Osteoblast (primary cell): ENCODE measurements around the gene NRCAM. TPM values are rescaled to one million over a fixed set of nuclear protein-coding genes. Genes with fewer than 3 reads are reported as not detected.

Experiments
- DNase-seq: peaks from one replicate; pipeline ENCODE4 v3.0.0; 2011; ENCODE audit warnings: low spot score, mixed read lengths; ENCODE audit not compliant: insufficient read length; ENCODE audit errors: missing footprints
- H2AFZ ChIP-seq: 2 replicates; pipeline ENCODE4 v1.6.0; 2011; ENCODE audit warnings: mild to moderate bottlenecking, low read length
- H3K27ac ChIP-seq: 2 replicates; pipeline ENCODE4 v1.5.1; 2011; ENCODE audit warnings: mild to moderate bottlenecking, low read depth, low read length, moderate library complexity
- H3K27me3 ChIP-seq: 2 replicates; pipeline ENCODE4 v1.6.0; 2012; ENCODE audit warnings: mild to moderate bottlenecking, control low read depth, inconsistent platforms, low read length, moderate library complexity; ENCODE audit not compliant: insufficient read depth
- H3K36me3 ChIP-seq: 2 replicates; pipeline ENCODE4 v1.5.1; 2011; ENCODE audit warnings: mild to moderate bottlenecking, low read length, control low read depth, moderate library complexity; ENCODE audit not compliant: insufficient read depth
- H3K4me1 ChIP-seq: 2 replicates; pipeline ENCODE4 v1.5.1; 2011; ENCODE audit warnings: mild to moderate bottlenecking, low read length, control low read depth, moderate library complexity; ENCODE audit not compliant: insufficient read depth
- H3K4me2 ChIP-seq: 2 replicates; pipeline ENCODE4 v1.6.0; 2011; ENCODE audit warnings: mild to moderate bottlenecking, low read length; ENCODE audit not compliant: insufficient read depth
- H3K4me3 ChIP-seq: fragments of 200-600 bp; sonication (generic); 3 replicates; pipeline ENCODE4 v1.5.1; 2012; ENCODE audit warnings: mild to moderate bottlenecking, low read length, inconsistent platforms; ENCODE audit not compliant: insufficient read depth
- H3K79me2 ChIP-seq: 2 replicates; pipeline ENCODE4 v1.6.0; 2012; ENCODE audit warnings: mild to moderate bottlenecking, low read length, control low read depth, inconsistent platforms; ENCODE audit not compliant: insufficient read depth
- H3K9me3 ChIP-seq: 2 replicates; pipeline ENCODE4 v1.5.1; 2011; ENCODE audit warnings: low read depth, low read length, control low read depth
- H4K20me1 ChIP-seq: 2 replicates; pipeline ENCODE4 v1.6.0; 2012; ENCODE audit warnings: mild to moderate bottlenecking, low read length, control low read depth; ENCODE audit not compliant: insufficient read depth
- CTCF ChIP-seq: IDR thresholded peaks from 2 replicates; pipeline ENCODE4 v1.5.1; 2011; ENCODE audit warnings: mild to moderate bottlenecking, low read depth, low read length, moderate library complexity; ENCODE audit errors: extremely low read depth
- total RNA-seq: library from RNA; depleted of rRNA; stranded (reverse); fragments of >200 nt; gene quantifications from 2 replicates; pipeline ENCODE4 v1.2.3, GENCODE V29; 2012

Gene NRCAM
- total RNA-seq, 1 donor = 2.2 TPM

GRCh38 chr7:108132551-108133265, 323.5 kb downstream of the NRCAM start:
- Histone ChIP-seq H4K20me1 (no peaks in the 10 kb centered on the region), H3K4me1 (no peaks in the 10 kb centered on the region), H3K27me3 (no peaks in the 10 kb centered on the region), H3K4me3 (no peak overlapping the region), H3K79me2 (no peaks in the 10 kb centered on the region), H2AFZ (no peak overlapping the region), H3K27ac (no peak overlapping the region), H3K36me3 (no peaks in the 10 kb centered on the region), H3K4me2 (no peak overlapping the region), H3K9me3 (no peaks in the 10 kb centered on the region)
- no peak for DNase-seq
- TF ChIP-seq CTCF = no peak

DNA sequence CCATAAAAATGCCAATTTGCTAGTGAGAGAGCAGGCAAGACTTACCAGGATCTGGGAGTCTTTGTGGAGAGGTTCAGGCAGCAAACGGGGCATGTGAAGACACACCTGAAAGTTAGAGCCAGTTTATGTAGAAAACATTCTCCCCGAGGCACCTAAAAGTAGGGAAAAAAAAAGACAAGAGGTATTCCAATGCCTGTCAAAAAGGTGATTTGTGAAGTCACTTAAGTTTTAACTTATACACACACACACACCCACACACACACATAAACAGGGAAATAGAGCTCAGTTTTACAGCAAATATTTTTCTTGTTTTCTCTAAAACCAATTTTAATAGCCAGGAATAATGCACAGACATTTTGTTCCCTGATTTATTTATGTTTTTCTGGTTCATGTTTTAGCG, 326.0 kb downstream of the NRCAM start, which contains the start of gene LAMB4:
TSS of gene LAMB4 (minus strand) at position 101 of the 400 bp plus-strand sequence. CDS start 7,197 bp downstream, outside the sequence.
- Histone ChIP-seq H3K79me2 (no peaks in the 10 kb centered on the region), H3K27me3 (no peaks in the 10 kb centered on the region), H3K27ac (no peak within 1 kb of the TSS), H4K20me1 (no peaks in the 10 kb centered on the region), H3K9me3 (no peaks in the 10 kb centered on the region), H3K4me1 (no peaks in the 10 kb centered on the region), H3K36me3 (no peaks in the 10 kb centered on the region), H3K4me2 (no peak within 1 kb of the TSS), H2AFZ (peak within 1 kb of the TSS; percentile 57), H3K4me3 (no peak within 1 kb of the TSS)
- no peak for DNase-seq
- TF ChIP-seq CTCF = no peak

DNA sequence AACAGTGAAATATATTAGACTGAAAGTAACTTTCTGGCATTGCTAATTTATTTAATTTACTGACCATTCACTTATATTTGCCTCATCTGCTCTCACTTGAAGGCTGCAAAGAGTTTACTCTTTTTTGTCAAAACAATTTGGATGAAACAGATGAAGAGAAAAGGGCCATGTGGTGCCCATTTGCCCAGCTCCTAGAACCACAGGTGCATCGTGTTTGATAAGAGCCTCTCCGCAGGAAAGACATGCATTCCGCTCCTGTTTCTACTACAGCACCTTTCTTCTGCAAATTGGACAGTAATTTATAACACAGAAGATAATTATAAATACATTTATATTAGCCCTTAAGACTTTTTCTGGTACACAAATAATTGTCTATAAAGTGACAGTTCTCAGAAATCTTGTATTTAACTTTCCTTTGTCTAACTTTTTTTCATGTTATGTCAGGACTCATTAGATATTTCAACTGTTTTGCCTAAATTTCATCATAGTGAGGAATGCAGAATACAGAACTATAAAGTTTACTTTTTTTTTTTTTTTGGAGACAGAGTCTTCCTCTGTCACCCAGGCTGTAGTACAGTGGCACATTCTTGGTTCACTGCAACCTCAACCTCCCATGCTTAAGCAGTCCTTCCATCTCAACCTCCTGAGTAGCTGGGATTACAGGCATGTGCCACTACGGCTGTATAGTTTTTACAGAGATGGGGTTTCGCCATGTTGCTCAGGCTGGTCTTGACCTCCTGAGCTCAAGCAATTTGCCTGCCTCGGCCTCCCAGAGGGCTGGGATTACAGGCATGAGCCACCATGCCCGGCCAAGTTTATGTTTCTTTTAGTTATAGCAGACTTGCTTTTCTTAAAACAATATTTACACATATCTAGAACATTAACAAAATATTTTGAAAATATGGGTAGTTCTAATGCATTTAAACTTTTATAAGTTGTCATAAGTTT, 326.9 kb downstream of the NRCAM start:
- no peak overlapping the region for H3K4me2 ChIP-seq
- H3K4me1 ChIP-seq = no peaks in the 10 kb centered on the region
- peak overlapping the region; percentile 57 for H2AFZ ChIP-seq
- no peaks in the 10 kb centered on the region for H4K20me1 ChIP-seq
- no peaks in the 10 kb centered on the region for H3K9me3 ChIP-seq
- TF ChIP-seq CTCF = no peak
- DNase-seq = no peak
- no peak overlapping the region for H3K27ac ChIP-seq
- H3K4me3 ChIP-seq = no peak overlapping the region
- H3K79me2 ChIP-seq = no peaks in the 10 kb centered on the region
- no peaks in the 10 kb centered on the region for H3K27me3 ChIP-seq
- H3K36me3 ChIP-seq = no peaks in the 10 kb centered on the region

DNA sequence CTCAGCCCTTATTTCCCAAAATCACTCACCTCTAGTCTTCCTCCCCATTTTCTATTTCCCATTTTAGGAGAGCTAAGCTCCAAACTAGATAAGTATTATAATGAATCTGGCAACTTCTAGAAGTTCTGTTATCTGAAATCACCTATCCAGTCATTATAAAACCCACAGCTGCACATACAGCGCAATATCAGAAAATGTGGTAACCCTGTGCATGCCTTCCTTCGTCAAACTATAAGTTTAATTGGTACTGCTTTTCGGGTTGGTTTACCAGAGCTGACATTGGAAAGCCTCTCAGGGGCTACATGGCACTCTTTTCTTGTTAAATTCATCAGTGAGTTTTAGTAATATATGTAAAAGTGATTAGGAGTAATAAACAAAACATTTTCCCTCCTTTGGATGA, 327.7 kb downstream of the NRCAM start:
- Histone ChIP-seq H2AFZ (no peak overlapping the region), H3K36me3 (no peaks in the 10 kb centered on the region), H3K4me2 (no peak overlapping the region), H3K4me3 (no peak overlapping the region), H3K79me2 (no peaks in the 10 kb centered on the region), H3K4me1 (no peaks in the 10 kb centered on the region), H4K20me1 (no peaks in the 10 kb centered on the region), H3K9me3 (no peaks in the 10 kb centered on the region), H3K27ac (no peak overlapping the region), H3K27me3 (no peaks in the 10 kb centered on the region)
- TF ChIP-seq CTCF = no peak
- no peak for DNase-seq
